Type B pancreatic cell (in vitro differentiated cells): ENCODE measurements around the gene KRT15. TPM values are rescaled to one million over a fixed set of nuclear protein-coding genes. Genes with fewer than 3 reads are reported as not detected.

Experiments
- DNase-seq: peaks from one replicate; pipeline ENCODE4 v3.0.0; 2021; ENCODE audit warnings: mixed read lengths; ENCODE audit not compliant: unreplicated experiment; ENCODE audit errors: extremely low spot score
- H3K27ac Mint-ChIP-seq: 2 replicates; pipeline ENCODE4 v1.8.0; 2021; ENCODE audit warnings: mild to moderate bottlenecking, mixed read lengths
- H3K27me3 Mint-ChIP-seq: 2 replicates; pipeline ENCODE4 v1.8.0; 2021; ENCODE audit warnings: mixed read lengths
- H3K36me3 Mint-ChIP-seq: 2 replicates; pipeline ENCODE4 v1.8.0; 2021; ENCODE audit warnings: mixed read lengths
- H3K4me1 Mint-ChIP-seq: one replicate; pipeline ENCODE4 v1.8.0; 2021; ENCODE audit warnings: mixed read lengths; ENCODE audit not compliant: unreplicated experiment
- H3K4me3 Mint-ChIP-seq: 2 replicates; pipeline ENCODE4 v1.8.0; 2021; ENCODE audit warnings: mild to moderate bottlenecking, mixed read lengths
- H3K9me3 Mint-ChIP-seq: 2 replicates; pipeline ENCODE4 v1.8.0; 2021; ENCODE audit warnings: mixed read lengths
- total RNA-seq: library from RNA; stranded (reverse); gene quantifications from 2 replicates; pipeline ENCODE4 v1.2.1, GENCODE V29; 2021; ENCODE audit warnings: low replicate concordance
- TF ChIP-seq, protein P1 (sequence below): fragments of 200-600 bp; sonication (generic); conservative IDR thresholded peaks from 2 replicates; pipeline ENCODE4 v1.5.0; 2021; ENCODE audit warnings: antibody characterized with exemption, mild to moderate bottlenecking

Gene KRT15
- total RNA-seq, 1 donor from 2014 or later, result 208 TPM

DNA sequence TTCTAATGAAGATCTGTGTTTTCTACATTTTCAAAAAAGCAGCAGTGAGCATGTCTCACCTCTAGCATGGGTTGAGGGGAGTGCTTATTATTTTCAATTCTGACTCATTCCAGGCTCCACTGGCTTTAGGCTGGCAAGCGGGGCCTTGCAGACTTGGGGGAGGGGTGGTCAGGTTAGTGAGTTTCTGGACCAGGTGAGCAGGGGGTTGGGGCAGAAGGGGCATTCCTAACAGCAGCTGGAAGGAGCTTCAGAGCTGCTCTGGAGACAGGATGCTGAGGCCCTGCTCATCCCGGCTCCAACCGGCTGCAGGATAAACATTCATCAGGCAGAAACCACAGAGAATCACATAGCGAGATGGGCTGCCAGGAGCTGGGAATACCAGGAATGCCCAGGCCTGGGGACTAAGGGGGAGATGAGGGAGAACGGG, 19.9 kb upstream of the KRT15 start:
- peak overlapping the region; percentile 77 for H3K27ac Mint-ChIP-seq
- H3K36me3 Mint-ChIP-seq, result no peaks in the 10 kb centered on the region
- no peak overlapping the region for H3K4me3 Mint-ChIP-seq
- no peak for DNase-seq
- peaks cover 41% of the 10 kb centered on the region for H3K4me1 Mint-ChIP-seq
- H3K27me3 Mint-ChIP-seq, result no peaks in the 10 kb centered on the region
- no peaks in the 10 kb centered on the region for H3K9me3 Mint-ChIP-seq
- TF ChIP-seq, protein P1, sequence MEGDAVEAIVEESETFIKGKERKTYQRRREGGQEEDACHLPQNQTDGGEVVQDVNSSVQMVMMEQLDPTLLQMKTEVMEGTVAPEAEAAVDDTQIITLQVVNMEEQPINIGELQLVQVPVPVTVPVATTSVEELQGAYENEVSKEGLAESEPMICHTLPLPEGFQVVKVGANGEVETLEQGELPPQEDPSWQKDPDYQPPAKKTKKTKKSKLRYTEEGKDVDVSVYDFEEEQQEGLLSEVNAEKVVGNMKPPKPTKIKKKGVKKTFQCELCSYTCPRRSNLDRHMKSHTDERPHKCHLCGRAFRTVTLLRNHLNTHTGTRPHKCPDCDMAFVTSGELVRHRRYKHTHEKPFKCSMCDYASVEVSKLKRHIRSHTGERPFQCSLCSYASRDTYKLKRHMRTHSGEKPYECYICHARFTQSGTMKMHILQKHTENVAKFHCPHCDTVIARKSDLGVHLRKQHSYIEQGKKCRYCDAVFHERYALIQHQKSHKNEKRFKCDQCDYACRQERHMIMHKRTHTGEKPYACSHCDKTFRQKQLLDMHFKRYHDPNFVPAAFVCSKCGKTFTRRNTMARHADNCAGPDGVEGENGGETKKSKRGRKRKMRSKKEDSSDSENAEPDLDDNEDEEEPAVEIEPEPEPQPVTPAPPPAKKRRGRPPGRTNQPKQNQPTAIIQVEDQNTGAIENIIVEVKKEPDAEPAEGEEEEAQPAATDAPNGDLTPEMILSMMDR, result no peak

DNA sequence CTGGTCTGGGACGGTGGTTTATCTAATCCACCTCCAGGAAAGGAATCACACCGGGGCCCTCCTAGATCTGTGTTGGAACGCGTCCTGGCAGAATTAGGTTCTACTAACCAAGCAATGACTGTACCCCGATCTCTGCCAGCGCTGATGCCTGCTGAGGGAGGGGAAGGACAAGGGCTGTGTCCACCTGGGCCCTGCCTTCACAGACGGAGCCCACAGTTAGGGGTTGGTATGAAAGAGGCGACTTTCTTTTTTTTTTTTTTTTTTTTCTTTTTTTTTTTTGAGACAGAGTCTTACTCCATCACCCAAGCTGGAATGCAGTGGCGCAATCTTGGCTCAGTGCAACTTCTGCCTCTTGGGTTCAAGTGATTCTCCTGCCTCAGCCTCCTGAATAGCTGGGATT, 19.3 kb upstream of the KRT15 start:
- Mint-ChIP-seq H3K36me3 (no peaks in the 10 kb centered on the region), H3K4me3 (no peak overlapping the region), H3K9me3 (no peaks in the 10 kb centered on the region), H3K4me1 (peaks cover 41% of the 10 kb centered on the region), H3K27ac (peak overlapping the region; percentile 65), H3K27me3 (no peaks in the 10 kb centered on the region)
- no peak for DNase-seq
- TF ChIP-seq, protein P1, result no peak

DNA sequence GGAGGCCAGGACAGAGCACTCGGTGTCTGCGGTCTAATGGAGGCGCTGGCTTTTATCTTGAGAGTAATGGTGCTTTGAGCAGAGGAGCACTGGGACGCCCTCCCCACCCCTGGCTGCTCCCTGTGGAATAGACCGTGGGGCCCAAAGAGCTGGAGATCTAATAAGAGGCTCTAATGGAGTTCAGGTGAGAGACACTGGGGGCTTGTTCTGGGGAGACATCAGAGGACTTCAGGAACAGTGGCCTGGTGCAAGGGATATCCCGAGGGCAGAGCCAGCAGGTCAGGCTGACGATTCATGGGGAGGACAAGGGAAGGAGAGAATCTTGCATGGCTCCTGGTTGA, 18.9 kb upstream of the KRT15 start:
- Mint-ChIP-seq H3K27me3 (peaks cover 3% of the 10 kb centered on the region), H3K36me3 (no peaks in the 10 kb centered on the region), H3K27ac (peak overlapping the region; percentile 65), H3K4me1 (peaks cover 41% of the 10 kb centered on the region), H3K9me3 (no peaks in the 10 kb centered on the region), H3K4me3 (no peak overlapping the region)
- TF ChIP-seq, protein P1, result no peak
- no peak for DNase-seq

DNA sequence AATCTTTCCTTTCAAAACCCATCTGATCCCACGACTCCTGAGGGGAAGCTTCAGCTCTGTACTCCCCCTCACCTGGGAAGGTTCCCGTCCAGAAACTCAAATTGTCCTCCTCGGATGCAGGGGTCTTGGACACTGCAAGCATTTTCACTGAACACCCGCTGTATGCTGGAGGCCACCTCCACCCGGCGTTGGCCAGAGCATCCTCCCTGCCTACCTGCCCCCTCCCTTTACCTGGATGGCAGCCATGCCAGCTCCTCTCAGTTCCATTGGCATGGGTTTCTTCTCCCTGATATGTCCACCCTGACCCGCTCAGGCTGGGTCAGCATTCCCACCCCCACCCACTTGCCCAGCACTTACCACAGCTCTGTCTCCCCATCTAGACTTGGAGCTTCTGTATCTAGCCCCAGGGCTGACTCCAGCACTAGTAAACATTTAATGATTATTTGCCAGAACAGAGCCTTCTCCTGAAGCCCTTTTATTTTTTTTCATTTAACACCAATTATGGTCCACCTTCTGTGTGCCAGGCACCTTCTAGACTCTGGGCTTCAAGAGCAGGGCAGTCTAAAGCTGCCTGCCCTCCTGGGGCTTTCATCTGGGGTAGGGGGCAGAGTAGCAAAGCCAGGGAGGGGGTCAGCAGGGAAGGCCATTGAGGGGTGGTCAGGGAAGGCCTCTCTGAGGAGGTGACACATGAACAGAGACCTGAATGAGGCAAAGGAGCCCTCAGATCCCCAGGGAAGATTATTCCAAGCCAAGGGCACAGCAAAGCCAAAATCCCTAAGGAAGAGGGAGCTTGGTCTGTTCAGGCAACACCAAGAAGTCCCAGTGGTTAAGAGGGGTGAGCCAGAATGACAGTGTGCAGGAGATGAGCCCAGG, 18.3 kb upstream of the KRT15 start:
- no peaks in the 10 kb centered on the region for H3K9me3 Mint-ChIP-seq
- peaks cover 37% of the 10 kb centered on the region for H3K4me1 Mint-ChIP-seq
- TF ChIP-seq, protein P1, result no peak
- no peak for DNase-seq
- no peaks in the 10 kb centered on the region for H3K36me3 Mint-ChIP-seq
- peak overlapping the region; percentile 15 for H3K4me3 Mint-ChIP-seq
- H3K27ac Mint-ChIP-seq, result peak overlapping the region; percentile 65
- peaks cover 7% of the 10 kb centered on the region for H3K27me3 Mint-ChIP-seq

DNA sequence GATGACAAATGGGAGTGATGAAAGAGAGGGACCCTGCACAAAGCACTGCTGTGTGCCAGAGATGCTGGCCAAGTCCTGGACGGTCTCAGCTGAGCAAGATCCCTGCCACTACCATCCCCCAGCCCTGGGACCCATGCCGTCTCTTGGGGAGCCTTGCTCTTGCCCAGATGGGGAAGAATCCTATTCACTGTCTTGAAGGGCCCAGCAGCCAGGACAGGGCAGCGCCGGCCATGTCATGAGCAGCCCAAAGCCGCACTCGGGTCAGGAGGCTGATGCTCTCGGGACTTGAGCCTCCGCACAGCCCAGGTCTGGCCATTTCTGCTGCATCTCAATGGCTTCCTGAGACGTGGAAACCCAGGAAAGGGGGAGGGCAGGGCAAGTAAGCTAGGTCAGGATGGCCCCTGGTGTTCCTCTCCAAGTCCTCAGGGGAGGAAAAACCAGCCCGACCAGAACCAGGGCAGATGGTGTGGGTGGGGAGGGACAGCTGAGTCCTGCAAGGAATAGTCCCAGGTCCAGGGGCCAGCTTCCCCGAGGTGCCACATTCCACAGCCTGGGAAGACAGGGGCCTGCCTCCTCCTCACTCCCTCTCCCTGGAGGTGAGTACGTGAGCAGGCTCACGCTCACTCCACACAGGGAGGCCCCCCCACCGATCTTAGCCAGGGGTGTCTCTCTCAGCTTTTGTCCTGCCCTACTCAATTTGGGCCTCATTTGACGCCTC, 17.2 kb upstream of the KRT15 start:
- Mint-ChIP-seq H3K4me3 (peak overlapping the region; percentile 30), H3K9me3 (no peaks in the 10 kb centered on the region), H3K27me3 (peaks cover 7% of the 10 kb centered on the region), H3K4me1 (peaks cover 33% of the 10 kb centered on the region), H3K27ac (no peak overlapping the region), H3K36me3 (no peaks in the 10 kb centered on the region)
- TF ChIP-seq, protein P1, result no peak
- no peak for DNase-seq
